ENCODE results near the gene RHOB. TPM values are rescaled to one million over a fixed set of nuclear protein-coding genes. Genes with fewer than 3 reads are reported as not detected.

RHOB gene
- total and polyA plus RNA-seq, 4 donors, result 82.6 to 634 (median 160) TPM

- no peak overlapping the region for H3K4me3 ChIP-seq (ENCODE audit: low read depth in 1 of 3, low read length in 3 of 3)
- H3K27me3 ChIP-seq (ENCODE audit: control insufficient read depth in 4 of 4, insufficient read depth in 4 of 4, low read length in 3 of 4), result no peaks in the 10 kb centered on the region
- peaks cover 7 to 17% (median 13%) of the 10 kb centered on the region in 4 donors for H3K4me1 ChIP-seq (ENCODE audit: control insufficient read depth in 4 of 4, insufficient read depth in 4 of 4, low read length in 3 of 4)
- peak; percentile 10 to 35 for TF ChIP-seq RXRA (IDR thresholded peaks at IDR 0.05)
- TF ChIP-seq HNF4G (IDR thresholded peaks at IDR 0.05), result no peak
- peak; percentile 6 to 29 for TF ChIP-seq HNF4A (conservative IDR thresholded peaks at IDR 0.05)
- peak; percentile 30 for TF ChIP-seq MAX (IDR thresholded peaks at IDR 0.05)
- TF ChIP-seq RAD21 (IDR thresholded peaks at IDR 0.05), result no peak
- 67% methylated on average over 4 of the region's 4 CpGs for WGBS
- DNase-seq (ENCODE audit: low spot score), result no peak
- no peak overlapping the region for H3K27ac ChIP-seq (ENCODE audit: low read depth in 1 of 2, low read length in 2 of 2)
- no peaks in the 10 kb centered on the region for H3K9me3 ChIP-seq (ENCODE audit: control insufficient read depth in 4 of 4, low read length in 3 of 4)
- H3K36me3 ChIP-seq (ENCODE audit: control insufficient read depth in 4 of 4, insufficient read depth in 3 of 4, low read depth in 1 of 4, low read length in 3 of 4), result no peaks in the 10 kb centered on the region
- H3K9ac ChIP-seq (ENCODE audit: low read depth in 1 of 2, low read length in 2 of 2), result no peak overlapping the region
These were observed 16.8 kb upstream of the RHOB start for GRCh38 chr2:20430035-20430434.

- Histone ChIP-seq H3K9me3 (ENCODE audit: control insufficient read depth in 4 of 4, low read length in 3 of 4) (no peaks in the 10 kb centered on the region), H3K4me1 (ENCODE audit: control insufficient read depth in 4 of 4, insufficient read depth in 4 of 4, low read length in 3 of 4) (peaks cover 7 to 17% (median 13%) of the 10 kb centered on the region in 4 donors), H3K36me3 (ENCODE audit: control insufficient read depth in 4 of 4, insufficient read depth in 3 of 4, low read depth in 1 of 4, low read length in 3 of 4) (no peaks in the 10 kb centered on the region), H3K9ac (ENCODE audit: low read depth in 1 of 2, low read length in 2 of 2) (no peak overlapping the region), H3K27me3 (ENCODE audit: control insufficient read depth in 4 of 4, insufficient read depth in 4 of 4, low read length in 3 of 4) (no peaks in the 10 kb centered on the region), H3K27ac (ENCODE audit: low read depth in 1 of 2, low read length in 2 of 2) (no peak overlapping the region), H3K4me3 (ENCODE audit: low read depth in 1 of 3, low read length in 3 of 3) (no peak overlapping the region)
- no peak for TF ChIP-seq NR2F2 (IDR thresholded peaks at IDR 0.05)
- TF ChIP-seq JUND (IDR thresholded peaks at IDR 0.05), result peak in 1 of 2 donors; percentile 13
- WGBS, result 93% methylated on average over 7 of the region's 7 CpGs
- DNase-seq (ENCODE audit: low spot score), result no peak
These were observed 16.2 kb upstream of the RHOB start for GRCh38 chr2:20430461-20431300.

GRCh38 chr2:20431301-20431698 is 15.6 kb upstream of the RHOB start:
- no peak overlapping the region for H3K9ac ChIP-seq (ENCODE audit: low read depth in 1 of 2, low read length in 2 of 2)

More at GRCh38 chr2:20431301-20431698, 15.6 kb upstream of the RHOB start:
- H3K27ac ChIP-seq (ENCODE audit: low read depth in 1 of 2, low read length in 2 of 2), result no peak overlapping the region
- H3K27me3 ChIP-seq (ENCODE audit: control insufficient read depth in 4 of 4, insufficient read depth in 4 of 4, low read length in 3 of 4), result no peaks in the 10 kb centered on the region
- H3K36me3 ChIP-seq (ENCODE audit: control insufficient read depth in 4 of 4, insufficient read depth in 3 of 4, low read depth in 1 of 4, low read length in 3 of 4), result no peaks in the 10 kb centered on the region
- H3K9me3 ChIP-seq (ENCODE audit: control insufficient read depth in 4 of 4, low read length in 3 of 4), result no peaks in the 10 kb centered on the region
- WGBS, result 97% methylated on average over 3 of the region's 3 CpGs
- H3K4me1 ChIP-seq (ENCODE audit: control insufficient read depth in 4 of 4, insufficient read depth in 4 of 4, low read length in 3 of 4), result peaks cover 7 to 17% (median 13%) of the 10 kb centered on the region in 4 donors
- H3K4me3 ChIP-seq (ENCODE audit: low read depth in 1 of 3, low read length in 3 of 3), result no peak overlapping the region
- no peak for TF ChIP-seq ATF3 (IDR thresholded peaks at IDR 0.05)
- no peak for TF ChIP-seq TAF1 (conservative IDR thresholded peaks at IDR 0.05)
- TF ChIP-seq JUND (IDR thresholded peaks at IDR 0.05), result no peak
- TF ChIP-seq FOXA2 (IDR thresholded peaks at IDR 0.05), result no peak
- TF ChIP-seq SP1 (IDR thresholded peaks at IDR 0.05), result no peak
- no peak for TF ChIP-seq FOXA1 (IDR thresholded peaks at IDR 0.05)
- TF ChIP-seq HNF4A (conservative IDR thresholded peaks at IDR 0.05), result no peak
- TF ChIP-seq HNF4G (IDR thresholded peaks at IDR 0.05), result no peak
- TF ChIP-seq ZBTB33 (IDR thresholded peaks at IDR 0.05), result no peak
- TF ChIP-seq GABPA (IDR thresholded peaks at IDR 0.05 in 1 of 2, conservative IDR thresholded peaks at IDR 0.05 in 1 of 2), result no peak
- TF ChIP-seq MAX (IDR thresholded peaks at IDR 0.05), result no peak
- TF ChIP-seq EGR1 (IDR thresholded peaks at IDR 0.05; ENCODE audit: low read depth in 2 of 2), result no peak
- TF ChIP-seq RXRA (IDR thresholded peaks at IDR 0.05), result no peak
- TF ChIP-seq CTCF (IDR thresholded peaks at IDR 0.05; ENCODE audit: low read depth, low read length, missing input control), result no peak
- TF ChIP-seq RAD21 (IDR thresholded peaks at IDR 0.05), result no peak
- no peak for TF ChIP-seq YY1 (IDR thresholded peaks at IDR 0.05)
- no peak for TF ChIP-seq NR2F2 (IDR thresholded peaks at IDR 0.05)
- DNase-seq (ENCODE audit: low spot score), result no peak

Data from liver (tissue), 9 donors.